H4 (cell line): ENCODE data around the gene NOP9. TPM values are rescaled to one million over a fixed set of nuclear protein-coding genes. Genes with fewer than 3 reads are reported as not detected.
A peak's percentile ranks its signal among the peaks of the same experiment; 100 is the strongest.
"Not testable (repeated sequence)": the region's sequence is repeated elsewhere in the genome, so short reads cannot be mapped to it uniquely, and the experiment has no call there.

Experiments used
- DNase-seq: peaks from one replicate; pipeline ENCODE4 v3.0.0-alpha.2; 2015; ENCODE audit warnings: low spot score
- total RNA-seq: library from RNA; depleted of rRNA; stranded (reverse); fragments of >200 nt; shearing (Covaris generic); gene quantifications from 2 replicates; pipeline ENCODE4 v1.2.3, GENCODE V29; 2014; rRNA removed

The NOP9 gene
- total RNA-seq, 1 experiment from 2014 or later: 5.7 TPM

DNA sequence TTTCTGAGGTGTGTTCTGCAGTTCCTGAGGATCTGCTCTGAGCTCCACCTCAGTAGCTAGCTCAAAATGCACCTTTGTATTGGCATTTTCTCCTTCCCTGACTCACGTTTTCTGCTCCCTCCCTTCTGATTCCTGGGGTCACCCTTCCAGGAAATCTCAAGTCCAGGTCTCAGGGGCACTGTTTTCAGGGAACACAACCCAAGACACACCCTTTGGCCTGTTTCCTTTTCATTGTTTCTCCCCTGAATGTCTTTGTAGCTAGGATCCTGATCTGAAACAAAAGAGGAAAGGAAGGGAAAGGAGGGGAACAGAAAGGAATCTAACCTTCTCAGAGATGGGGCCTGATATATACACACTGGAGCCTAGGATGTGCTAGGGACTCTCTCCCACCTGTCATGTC is 47.5 kb downstream of the NOP9 start:
- no peak for DNase-seq

- DNase-seq: no peak
Observed at GRCh38 chr14:24348186-24348585, 48.5 kb downstream of the NOP9 start.

- DNase-seq: no peak
Observed at GRCh38 chr14:24349742-24350141, 50.1 kb downstream of the NOP9 start.

DNA sequence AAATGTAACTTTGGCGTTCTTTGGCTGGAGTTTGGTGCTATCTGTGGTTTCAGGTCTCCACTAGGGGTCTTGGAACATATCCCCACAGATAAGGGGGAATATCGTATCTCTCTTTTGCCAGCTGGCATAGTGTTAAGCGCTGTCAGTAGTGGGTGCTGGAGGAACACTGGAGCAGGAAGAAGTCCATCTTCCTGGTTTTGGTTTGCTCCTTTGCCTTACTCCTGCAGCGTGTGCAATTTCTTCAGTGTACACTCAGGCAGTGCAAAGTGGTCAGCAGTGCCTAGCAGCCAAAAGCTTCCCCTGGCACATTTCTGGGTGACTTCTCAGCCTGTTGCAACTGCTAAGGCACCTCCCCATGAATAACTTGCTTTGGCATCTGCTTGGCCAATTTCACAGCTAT is 51.9 kb downstream of the NOP9 start:
- peak; percentile 30 for DNase-seq

- peak; percentile 36 for DNase-seq
Observed at GRCh38 chr14:24353559-24354481, 54.2 kb downstream of the NOP9 start.

DNA sequence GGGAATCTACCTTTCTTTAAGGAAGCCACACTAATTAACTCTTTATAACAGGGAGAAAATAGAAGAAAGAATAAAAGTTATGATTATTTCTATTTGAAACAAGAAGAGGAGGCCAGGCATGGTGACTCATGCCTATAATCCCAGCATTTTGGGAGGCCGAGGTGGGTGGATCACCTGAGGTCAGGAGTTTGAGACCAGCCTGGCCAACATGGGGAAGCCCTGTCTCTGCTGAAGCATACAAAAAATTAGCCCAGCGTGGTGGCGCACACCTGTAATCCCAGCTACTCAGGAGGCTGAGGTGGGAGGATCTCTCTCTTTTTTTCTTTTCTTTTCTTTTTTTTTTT is 54.8 kb downstream of the NOP9 start:
- not testable (repeated sequence) for DNase-seq

GRCh38 chr14:24355009-24355408 is 55.4 kb downstream of the NOP9 start:
- DNase-seq: no peak

DNA sequence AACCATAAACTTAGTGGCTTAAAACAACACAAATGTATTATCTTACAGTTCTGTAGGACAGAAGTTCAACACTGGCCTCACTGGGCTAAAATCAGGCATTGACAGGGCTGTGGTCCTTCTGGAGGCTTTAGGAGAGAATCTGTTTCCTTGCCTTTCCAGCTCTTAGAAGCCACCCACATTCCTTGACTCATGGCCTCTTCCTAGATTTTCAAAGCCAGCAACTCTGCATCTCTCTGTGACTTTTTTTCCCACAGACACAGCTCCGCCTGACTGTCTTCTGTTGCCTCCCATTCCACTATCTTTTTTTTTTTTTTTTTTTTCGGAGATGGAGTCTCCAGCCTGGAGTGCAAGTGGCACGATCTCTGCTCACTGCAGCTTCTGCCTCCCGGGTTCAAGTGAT is 56.6 kb downstream of the NOP9 start:
- no peak for DNase-seq

Other genes with a start within 250 kb of the NOP9 start
- gene CARMIL3, start 247.8 kb upstream of the NOP9 start, total RNA-seq: 0.14 TPM in 1 of 2 replicates, not detected in the other
- gene CPNE6, start 228.3 kb upstream of the NOP9 start, total RNA-seq: not detected in 2 replicates
- gene PCK2, start 205.5 kb upstream of the NOP9 start, total RNA-seq: 14.3 and 16.0 TPM in 2 replicates
- 53.4 and 78.4 TPM in 2 replicates for gene DCAF11, start 185.1 kb upstream of the NOP9 start, total RNA-seq
- gene NRL, start 184.9 kb upstream of the NOP9 start, total RNA-seq: 1.0 and 1.6 TPM in 2 replicates
- gene FITM1, start 169.2 kb upstream of the NOP9 start, total RNA-seq: not detected in 2 replicates
- 584 and 638 TPM in 2 replicates for gene PSME1, start 163.7 kb upstream of the NOP9 start, total RNA-seq
- 26.7 and 38.1 TPM in 2 replicates for gene EMC9, start 158.3 kb upstream of the NOP9 start, total RNA-seq
- 346 and 383 TPM in 2 replicates for gene PSME2, start 153.2 kb upstream of the NOP9 start, total RNA-seq
- 44.3 and 107 TPM in 2 replicates for gene RNF31, start 152.4 kb upstream of the NOP9 start, total RNA-seq
- gene IRF9, start 138.6 kb upstream of the NOP9 start, total RNA-seq: 75.0 and 84.3 TPM in 2 replicates
- gene REC8, start 127.8 kb upstream of the NOP9 start, total RNA-seq: 0.14 and 0.54 TPM in 2 replicates
- 42.7 and 49.3 TPM in 2 replicates for gene IPO4, start 111.0 kb upstream of the NOP9 start, total RNA-seq
- gene TM9SF1, start 104.4 kb upstream of the NOP9 start, total RNA-seq: 96.0 and 96.4 TPM in 2 replicates
- not detected in 2 replicates for gene TSSK4, start 94.2 kb upstream of the NOP9 start, total RNA-seq
- gene CHMP4A, start 86.4 kb upstream of the NOP9 start, total RNA-seq: 61.1 and 66.9 TPM in 2 replicates
- 35.6 and 36.7 TPM in 2 replicates for gene MDP1, start 83.8 kb upstream of the NOP9 start, total RNA-seq
- gene NEDD8, start 67.5 kb upstream of the NOP9 start, total RNA-seq: 314 and 338 TPM in 2 replicates
- gene GMPR2, start 66.9 kb upstream of the NOP9 start, total RNA-seq: 78.4 and 98.2 TPM in 2 replicates
- 52.2 and 52.3 TPM in 2 replicates for gene TINF2, start 57.2 kb upstream of the NOP9 start, total RNA-seq
- 0.12 and 0.74 TPM in 2 replicates for gene TGM1, start 36.7 kb upstream of the NOP9 start, total RNA-seq
- 15.1 and 18.9 TPM in 2 replicates for gene RABGGTA, start 28.3 kb upstream of the NOP9 start, total RNA-seq
- gene DHRS1, start 70 bp upstream of the NOP9 start, total RNA-seq: 5.8 and 6.0 TPM in 2 replicates
- not detected in 2 replicates for gene CIDEB, start 8.1 kb downstream of the NOP9 start, total RNA-seq
- 0.33 and 0.45 TPM in 2 replicates for gene LTB4R2, start 10.3 kb downstream of the NOP9 start, total RNA-seq
- gene LTB4R, start 11.7 kb downstream of the NOP9 start, total RNA-seq: 0.39 and 0.41 TPM in 2 replicates
- not detected in 2 replicates for gene ADCY4, start 35.2 kb downstream of the NOP9 start, total RNA-seq
- gene RIPK3, start 40.1 kb downstream of the NOP9 start, total RNA-seq: not detected in 2 replicates
- gene NFATC4, start 68.3 kb downstream of the NOP9 start, total RNA-seq: 7.1 and 9.5 TPM in 2 replicates
- gene NYNRIN, start 99.2 kb downstream of the NOP9 start, total RNA-seq: 0.14 and 0.21 TPM in 2 replicates
- 0.08 and 0.29 TPM in 2 replicates for gene CBLN3, start 129.8 kb downstream of the NOP9 start, total RNA-seq
- gene KHNYN, start 130.1 kb downstream of the NOP9 start, total RNA-seq: 12.8 and 15.0 TPM in 2 replicates
- 8.6 and 11.3 TPM in 2 replicates for gene SDR39U1, start 142.9 kb downstream of the NOP9 start, total RNA-seq
- not detected in 2 replicates for gene CMA1, start 208.4 kb downstream of the NOP9 start, total RNA-seq